Activated naive CD4-positive, alpha-beta T cell treated with anti-CD3 and anti-CD28 coated beads for 36 hours (primary cell): ENCODE measurements around the gene FIGN. TPM values are rescaled to one million over a fixed set of nuclear protein-coding genes. Genes with fewer than 3 reads are reported as not detected.

Experiments
- CTCF ChIA-PET: fragments of 350-600 bp; sonication (Branson Sonifier 250); formaldehyde crosslinking; loops from one replicate; lab custom pipeline; 2021; ENCODE audit warnings: antibody characterized with exemption; lab: Charles Lee
- DNase-seq: peaks from one replicate; pipeline ENCODE4 v3.0.0-alpha.2; 2020
- H3K27ac Mint-ChIP-seq: one replicate; pipeline ENCODE4 v1.8.0; 2021; ENCODE audit warnings: mild to moderate bottlenecking, mixed read lengths
- H3K27me3 Mint-ChIP-seq: one replicate; pipeline ENCODE4 v1.8.0; 2021; ENCODE audit warnings: low read depth, mixed read lengths
- H3K36me3 Mint-ChIP-seq: one replicate; pipeline ENCODE4 v1.8.0; 2021; ENCODE audit warnings: low read depth, mixed read lengths
- H3K4me1 Mint-ChIP-seq: one replicate; pipeline ENCODE4 v1.8.0; 2021; ENCODE audit warnings: low read depth, mixed read lengths
- H3K4me3 Mint-ChIP-seq: one replicate; pipeline ENCODE4 v1.8.0; 2021; ENCODE audit warnings: mild to moderate bottlenecking, moderate library complexity, mixed read lengths
- H3K9me3 Mint-ChIP-seq: one replicate; pipeline ENCODE4 v1.8.0; 2021; ENCODE audit warnings: mixed read lengths
- intact Hi-C: fragments of 100-400 bp; cut with micrococcal nuclease; formaldehyde crosslinking; loops from one replicate; pipeline ENCODE4 v1.15.1; 2023
- total RNA-seq, 2 experiments: library from RNA; stranded (reverse); gene quantifications; one replicate each; pipeline ENCODE4 v1.2.3, GENCODE V29; 2021

The FIGN gene
- total RNA-seq, 2 experiments from 2014 or later: not detected

DNA sequence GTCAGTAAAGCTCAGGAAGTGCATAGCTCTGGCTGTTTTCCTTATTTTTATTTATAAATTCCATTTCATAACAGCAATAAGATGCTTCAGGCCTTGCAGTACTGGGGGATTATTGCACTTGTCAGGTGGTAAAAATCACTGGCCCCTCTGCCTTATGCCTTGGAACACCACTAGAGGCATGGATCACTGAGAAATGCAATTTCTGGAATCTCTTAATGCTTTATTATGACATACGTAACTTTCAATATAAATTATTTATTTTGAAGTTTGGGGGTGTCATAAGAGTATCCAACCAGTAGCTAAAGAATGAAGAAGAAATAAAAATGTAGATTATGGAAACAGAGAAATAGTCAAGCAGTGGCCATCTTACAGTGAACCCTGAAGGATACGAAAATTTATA lies 183.1 kb downstream of the FIGN start:
- intact Hi-C loops: no loop called here
- Mint-ChIP-seq H3K4me3 (no peak overlapping the region), H3K4me1 (no peaks in the 10 kb centered on the region)

DNA sequence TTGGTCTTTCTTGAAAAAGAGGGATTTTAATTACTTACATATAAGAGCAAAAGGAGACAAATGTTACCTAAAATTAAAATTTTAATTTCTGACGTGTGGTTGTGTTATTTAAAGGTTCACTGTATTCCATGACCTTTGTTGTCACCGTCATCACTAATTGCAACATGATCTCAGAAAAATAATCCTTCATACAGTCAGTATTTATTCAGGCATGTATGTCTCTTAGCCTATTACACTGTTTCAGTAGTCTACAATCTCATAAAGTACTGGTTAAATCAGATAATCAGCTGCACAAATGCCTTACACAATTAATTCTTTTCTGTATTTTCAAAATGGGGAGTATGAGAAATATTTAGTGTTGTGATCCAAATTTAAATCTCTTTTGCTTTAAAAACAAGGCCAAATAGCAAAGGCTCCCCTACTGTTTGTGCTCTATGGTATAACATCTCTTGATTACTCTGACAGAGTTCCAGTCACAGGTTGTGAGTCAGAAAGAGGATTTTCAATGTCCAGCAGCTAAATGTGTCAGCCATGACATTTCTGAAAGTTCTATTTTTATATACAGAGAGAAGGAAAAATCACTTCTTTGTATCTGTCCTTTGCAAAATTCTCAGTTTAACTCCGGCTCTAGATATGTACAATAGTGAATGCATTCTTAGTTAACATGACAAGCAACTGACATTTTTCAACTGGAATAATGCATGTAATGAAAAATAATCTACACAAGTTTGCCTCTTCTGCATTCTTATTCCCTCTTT lies 184.0 kb downstream of the FIGN start:
- Mint-ChIP-seq H3K27me3 (no peaks in the 10 kb centered on the region), H3K27ac (no peak overlapping the region), H3K4me1 (no peaks in the 10 kb centered on the region), H3K36me3 (no peaks in the 10 kb centered on the region), H3K9me3 (peaks cover 4% of the 10 kb centered on the region), H3K4me3 (no peak overlapping the region)
- intact Hi-C loops: no loop called here
- CTCF ChIA-PET: no interaction called here
- DNase-seq: no peak

More for the DNA sequence above, 183.1 kb downstream of the FIGN start:
- Mint-ChIP-seq H3K27ac (no peak overlapping the region), H3K27me3 (no peaks in the 10 kb centered on the region), H3K36me3 (no peaks in the 10 kb centered on the region), H3K9me3 (peaks cover 3% of the 10 kb centered on the region)
- CTCF ChIA-PET: no interaction called here
- no peak for DNase-seq

DNA sequence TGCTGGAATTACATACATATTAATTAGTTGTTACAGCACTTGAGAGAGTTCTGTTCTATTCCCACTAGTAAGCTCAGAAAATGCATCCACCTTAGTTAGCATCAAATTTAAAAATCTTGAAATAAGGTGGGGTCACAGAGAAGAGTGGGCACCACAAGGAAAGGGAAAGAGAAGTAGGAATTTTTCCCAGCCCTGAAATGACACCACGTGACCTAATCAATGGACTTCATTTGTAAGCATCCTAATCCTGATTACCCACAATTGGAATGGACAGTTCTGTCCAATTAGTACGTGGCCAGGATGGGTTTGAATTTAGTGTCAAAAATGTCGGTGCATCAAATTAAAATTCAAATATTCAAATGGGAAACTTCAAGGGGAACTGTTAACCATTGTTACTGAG lies 186.8 kb downstream of the FIGN start:
- H3K9me3 Mint-ChIP-seq: peaks cover 4% of the 10 kb centered on the region
- no peak for DNase-seq
- CTCF ChIA-PET: no interaction called here
- H3K27me3 Mint-ChIP-seq: no peaks in the 10 kb centered on the region
- intact Hi-C loops: no loop called here
- no peaks in the 10 kb centered on the region for H3K4me1 Mint-ChIP-seq
- no peak overlapping the region for H3K4me3 Mint-ChIP-seq
- H3K36me3 Mint-ChIP-seq: no peaks in the 10 kb centered on the region
- no peak overlapping the region for H3K27ac Mint-ChIP-seq
